OCI-LY1 (cell line): ENCODE results near the gene CLDN34.

Experiments used
- H2AFZ ChIP-seq: fragments of 200-600 bp; sonication (generic), shearing (Covaris generic); 2 replicates; pipeline ENCODE4 v1.6.0; 2014; ENCODE audit warnings: antibody characterized with exemption, mild to moderate bottlenecking, low read length
- H3F3A ChIP-seq: fragments of 200-600 bp; sonication (generic), shearing (Covaris generic); 2 replicates; pipeline ENCODE4 v1.6.0; 2014; ENCODE audit warnings: mild to moderate bottlenecking, antibody characterized with exemption, low read length, moderate library complexity; ENCODE audit not compliant: insufficient read depth
- H3K27ac ChIP-seq: fragments of 200-600 bp; sonication (generic); 2 replicates; pipeline ENCODE4 v1.5.1; 2014; ENCODE audit warnings: low read length, mixed run types, mild to moderate bottlenecking, low read depth; ENCODE audit not compliant: poor library complexity, severe bottlenecking
- H3K27me3 ChIP-seq: fragments of 200-600 bp; sonication (generic); 2 replicates; pipeline ENCODE4 v1.6.0; 2014; ENCODE audit warnings: antibody characterized with exemption, mild to moderate bottlenecking, low read length, moderate library complexity; ENCODE audit not compliant: insufficient read depth
- H3K36me3 ChIP-seq: fragments of 200-600 bp; sonication (generic); 2 replicates; pipeline ENCODE4 v1.6.1; 2014; ENCODE audit warnings: mild to moderate bottlenecking, antibody characterized with exemption, low read length, moderate library complexity, mixed read lengths; ENCODE audit not compliant: insufficient read depth
- H3K4me1 ChIP-seq: fragments of 200-600 bp; sonication (generic); 2 replicates; pipeline ENCODE4 v1.5.1; 2014; ENCODE audit warnings: mild to moderate bottlenecking, low read length, moderate library complexity; ENCODE audit not compliant: insufficient read depth, severe bottlenecking
- H3K4me2 ChIP-seq: fragments of 200-600 bp; sonication (generic), shearing (Covaris generic); 2 replicates; pipeline ENCODE4 v1.6.1; 2014; ENCODE audit warnings: low read length
- H3K4me3 ChIP-seq: fragments of 200-600 bp; sonication (generic); 2 replicates; pipeline ENCODE4 v1.5.1; 2014; ENCODE audit warnings: low read length, low read depth, mild to moderate bottlenecking, mixed read lengths; ENCODE audit not compliant: poor library complexity, severe bottlenecking
- H3K79me2 ChIP-seq: fragments of 200-600 bp; shearing (Covaris generic); 2 replicates; pipeline ENCODE4 v1.6.1; 2016; ENCODE audit warnings: mixed run types, low read length, mixed read lengths; ENCODE audit not compliant: insufficient read depth
- H3K9ac ChIP-seq: fragments of 200-600 bp; sonication (generic), shearing (Covaris generic); 2 replicates; pipeline ENCODE4 v1.6.1; 2014; ENCODE audit warnings: mild to moderate bottlenecking, low read length, mixed read lengths
- H3K9me2 ChIP-seq: fragments of 200-600 bp; sonication (generic), shearing (Covaris generic); 2 replicates; pipeline ENCODE4 v1.6.1; 2014; ENCODE audit warnings: low read depth, mild to moderate bottlenecking, low read length, mixed read lengths
- H3K9me3 ChIP-seq: fragments of 200-600 bp; shearing (Covaris generic); 2 replicates; pipeline ENCODE4 v1.6.1; 2014; ENCODE audit warnings: low read length, mixed read lengths
- H4K20me1 ChIP-seq: fragments of 200-600 bp; sonication (generic), shearing (Covaris generic); 2 replicates; pipeline ENCODE4 v1.6.0; 2016; ENCODE audit warnings: mild to moderate bottlenecking, low read length; ENCODE audit not compliant: insufficient read depth
- EZH2 ChIP-seq: fragments of 200-600 bp; sonication (generic), shearing (Covaris generic); IDR thresholded peaks from 2 replicates; pipeline ENCODE4 v1.8.0; 2017; ENCODE audit warnings: borderline replicate concordance, mixed run types, mild to moderate bottlenecking, antibody characterized with exemption, low read length, moderate library complexity, mixed read lengths
- TF ChIP-seq, protein P1 (sequence below): fragments of 200-600 bp; sonication (generic), shearing (Covaris generic); IDR thresholded peaks from 2 replicates; pipeline ENCODE4 v1.5.1; 2017; ENCODE audit warnings: mild to moderate bottlenecking, antibody characterized with exemption, low read length, moderate library complexity, mixed read lengths

The CLDN34 gene

DNA sequence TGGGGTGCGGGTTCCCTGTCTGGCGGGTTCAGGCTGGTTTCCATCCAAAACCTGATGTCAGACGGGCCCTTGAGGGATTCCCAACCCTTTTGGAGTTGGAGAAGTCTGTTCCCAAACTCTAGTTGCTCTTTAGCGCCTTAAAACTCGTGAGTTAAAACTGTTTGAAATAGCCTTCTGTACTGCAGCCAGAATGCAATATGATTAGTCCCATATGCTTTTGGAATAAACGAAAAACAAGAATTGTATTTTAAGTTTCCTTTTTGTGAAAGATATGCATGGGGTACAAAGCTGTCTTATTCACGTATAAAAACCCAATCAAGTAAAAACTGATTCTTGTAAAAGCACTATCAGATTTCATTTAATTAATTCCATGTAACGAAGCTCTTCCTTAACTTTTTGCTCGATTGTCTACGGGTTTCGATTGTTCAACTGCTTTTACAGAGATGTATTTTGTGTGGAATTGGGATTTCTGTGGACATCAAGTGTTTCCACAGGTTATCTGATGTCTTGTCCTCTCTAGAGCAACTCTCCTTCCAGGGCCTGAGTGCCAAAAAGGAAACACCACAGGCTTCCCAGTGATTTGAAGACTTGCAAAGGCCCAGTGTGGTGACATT, 49.5 kb downstream of the CLDN34 start:
- Histone ChIP-seq H3K36me3 (no peaks in the 10 kb centered on the region), H3K79me2 (no peaks in the 10 kb centered on the region), H4K20me1 (no peaks in the 10 kb centered on the region), H2AFZ (no peak overlapping the region), H3K9ac (no peak overlapping the region), H3K4me1 (peaks cover 12% of the 10 kb centered on the region), H3K9me3 (no peaks in the 10 kb centered on the region), H3K9me2 (no peaks in the 10 kb centered on the region), H3K4me2 (peak overlapping the region; percentile 37), H3F3A (no peaks in the 10 kb centered on the region), H3K4me3 (peak overlapping the region; percentile 53), H3K27ac (no peak overlapping the region), H3K27me3 (no peaks in the 10 kb centered on the region)
- TF ChIP-seq, protein P1, sequence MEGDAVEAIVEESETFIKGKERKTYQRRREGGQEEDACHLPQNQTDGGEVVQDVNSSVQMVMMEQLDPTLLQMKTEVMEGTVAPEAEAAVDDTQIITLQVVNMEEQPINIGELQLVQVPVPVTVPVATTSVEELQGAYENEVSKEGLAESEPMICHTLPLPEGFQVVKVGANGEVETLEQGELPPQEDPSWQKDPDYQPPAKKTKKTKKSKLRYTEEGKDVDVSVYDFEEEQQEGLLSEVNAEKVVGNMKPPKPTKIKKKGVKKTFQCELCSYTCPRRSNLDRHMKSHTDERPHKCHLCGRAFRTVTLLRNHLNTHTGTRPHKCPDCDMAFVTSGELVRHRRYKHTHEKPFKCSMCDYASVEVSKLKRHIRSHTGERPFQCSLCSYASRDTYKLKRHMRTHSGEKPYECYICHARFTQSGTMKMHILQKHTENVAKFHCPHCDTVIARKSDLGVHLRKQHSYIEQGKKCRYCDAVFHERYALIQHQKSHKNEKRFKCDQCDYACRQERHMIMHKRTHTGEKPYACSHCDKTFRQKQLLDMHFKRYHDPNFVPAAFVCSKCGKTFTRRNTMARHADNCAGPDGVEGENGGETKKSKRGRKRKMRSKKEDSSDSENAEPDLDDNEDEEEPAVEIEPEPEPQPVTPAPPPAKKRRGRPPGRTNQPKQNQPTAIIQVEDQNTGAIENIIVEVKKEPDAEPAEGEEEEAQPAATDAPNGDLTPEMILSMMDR = no peak
- TF ChIP-seq EZH2 = no peak

DNA sequence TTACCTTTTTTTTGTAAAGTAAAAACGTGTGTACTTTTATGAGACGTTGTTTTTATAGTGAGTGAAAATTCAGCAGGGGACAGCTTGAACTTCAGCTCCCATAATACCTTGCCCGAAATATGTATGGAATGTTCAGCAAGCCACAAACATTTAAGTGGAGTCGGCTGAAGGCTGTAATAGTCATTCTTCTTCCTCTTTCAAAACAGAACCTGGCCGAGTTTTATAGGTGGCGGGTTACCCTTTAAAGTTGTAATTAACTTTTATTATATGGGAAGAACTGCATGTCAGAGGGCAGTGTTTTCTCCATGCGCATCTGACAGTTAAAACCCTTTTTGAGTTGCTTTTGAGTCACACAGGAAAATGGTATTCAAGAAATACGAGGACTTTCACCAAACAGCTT, 50.7 kb downstream of the CLDN34 start:
- no peak overlapping the region for H2AFZ ChIP-seq
- H4K20me1 ChIP-seq = no peaks in the 10 kb centered on the region
- H3K9ac ChIP-seq = no peak overlapping the region
- H3K36me3 ChIP-seq = no peaks in the 10 kb centered on the region
- no peaks in the 10 kb centered on the region for H3F3A ChIP-seq
- no peak overlapping the region for H3K27ac ChIP-seq
- peaks cover 12% of the 10 kb centered on the region for H3K4me1 ChIP-seq
- H3K27me3 ChIP-seq = no peaks in the 10 kb centered on the region
- no peak overlapping the region for H3K4me2 ChIP-seq
- H3K79me2 ChIP-seq = no peaks in the 10 kb centered on the region
- no peaks in the 10 kb centered on the region for H3K9me2 ChIP-seq
- no peak overlapping the region for H3K4me3 ChIP-seq
- TF ChIP-seq, protein P1 = no peak
- no peak for TF ChIP-seq EZH2
- H3K9me3 ChIP-seq = no peaks in the 10 kb centered on the region
